Esophagus (tissue), 2 donors: ENCODE results near the gene PARP15. TPM values are rescaled to one million over a fixed set of nuclear protein-coding genes. Genes with fewer than 3 reads are reported as not detected.
"Not testable (repeated sequence)": the region's sequence is repeated elsewhere in the genome, so short reads cannot be mapped to it uniquely, and the experiment has no call there.

Experiments
- H3K27ac ChIP-seq, 2 donors: one replicate each; pipeline ENCODE4 v1.5.1; 2013; ENCODE audit warnings: low read depth in 2 of 2, mild to moderate bottlenecking in 2 of 2, inconsistent platforms in 1 of 2, low read length in 1 of 2, moderate library complexity in 1 of 2
- H3K27me3 ChIP-seq, 2 donors: one replicate each; pipeline ENCODE4 v1.6.1; 2013; ENCODE audit warnings: low read length in 2 of 2, control low read depth in 1 of 2, mild to moderate bottlenecking in 1 of 2; ENCODE audit not compliant: insufficient read depth in 2 of 2, control insufficient read depth in 1 of 2
- H3K36me3 ChIP-seq, 2 donors: one replicate each; pipeline ENCODE4 v1.6.1; 2013; ENCODE audit warnings: low read length in 1 of 2; ENCODE audit not compliant: control insufficient read depth in 2 of 2, insufficient read depth in 2 of 2
- H3K4me1 ChIP-seq, 2 donors: one replicate each; pipeline ENCODE4 v1.6.1; 2013; ENCODE audit warnings: low read length in 1 of 2; ENCODE audit not compliant: control insufficient read depth in 2 of 2, insufficient read depth in 2 of 2
- H3K4me3 ChIP-seq, 2 donors: one replicate each; pipeline ENCODE4 v1.5.1; 2013; ENCODE audit warnings: low read length in 2 of 2, mild to moderate bottlenecking in 2 of 2, low read depth in 1 of 2, moderate library complexity in 1 of 2
- H3K9me3 ChIP-seq, 2 donors: one replicate each; pipeline ENCODE4 v1.6.1; 2013; ENCODE audit warnings: mild to moderate bottlenecking in 2 of 2, low read depth in 1 of 2, low read length in 1 of 2, moderate library complexity in 1 of 2; ENCODE audit not compliant: control insufficient read depth in 2 of 2, insufficient read depth in 1 of 2
- WGBS, 2 donors: extraction: QIAGEN DNeasy Blood & Tissue Kit; methylation state at CpG; one replicate each; pipeline ENCODE4 v1.1.7; 2013; 5-methylcytosine and 5-hydroxymethylcytosine counted together
- polyA plus RNA-seq, 2 donors: library from polyadenylated mRNA; stranded (reverse); fragments of 200-250 nt; gene quantifications; one replicate each; pipeline ENCODE4 v1.2.3, GENCODE V29; 2013
- donor health status: healthy with polysubstance abuse.
- donor health status: Bipolar disorder and iron deficiency.

The PARP15 gene
- polyA plus RNA-seq, 2 donors, result 0.46 to 0.94 TPM

GRCh38 chr3:122646146-122646988, 68.9 kb downstream of the PARP15 start:
- no peaks in the 10 kb centered on the region for H3K36me3 ChIP-seq
- no peaks in the 10 kb centered on the region for H3K4me1 ChIP-seq
- no peaks in the 10 kb centered on the region for H3K9me3 ChIP-seq
- H3K4me3 ChIP-seq, result no peak overlapping the region
- no peak overlapping the region for H3K27ac ChIP-seq
- no peaks in the 10 kb centered on the region for H3K27me3 ChIP-seq
- WGBS, 2 donors, result 58 to 69% methylated on average over 5 of the region's 5 CpGs

GRCh38 chr3:122651233-122651907, 73.9 kb downstream of the PARP15 start:
- H3K9me3 ChIP-seq, H3K4me3 ChIP-seq, H3K27ac ChIP-seq, H3K27me3 ChIP-seq, H3K36me3 ChIP-seq, H3K4me1 ChIP-seq: not testable (repeated sequence)
- 65 to 69% methylated on average over 11 of the region's 11 CpGs for WGBS, 2 donors

GRCh38 chr3:122651962-122652361, 74.5 kb downstream of the PARP15 start:
- WGBS, 2 donors, result 83 to 85% methylated on average over 6 of the region's 6 CpGs
- H3K27ac ChIP-seq, H3K4me3 ChIP-seq: not testable (repeated sequence)

GRCh38 chr3:122658336-122658735, 80.9 kb downstream of the PARP15 start:
- H3K27me3 ChIP-seq, H3K4me1 ChIP-seq, H3K27ac ChIP-seq, H3K9me3 ChIP-seq, H3K36me3 ChIP-seq, H3K4me3 ChIP-seq: not testable (repeated sequence)
- 91 to 95% methylated on average over 4 of the region's 4 CpGs for WGBS, 2 donors

More at GRCh38 chr3:122651962-122652361, 74.5 kb downstream of the PARP15 start:
- not testable (repeated sequence) for H3K27me3 ChIP-seq, H3K4me1 ChIP-seq, H3K36me3 ChIP-seq, H3K9me3 ChIP-seq

- Histone ChIP-seq H3K4me1 (no peaks in the 10 kb centered on the region), H3K36me3 (no peaks in the 10 kb centered on the region), H3K4me3 (no peak overlapping the region), H3K27me3 (no peaks in the 10 kb centered on the region), H3K9me3 (peaks cover 0 to 2% of the 10 kb centered on the region in 2 donors), H3K27ac (no peak overlapping the region)
- 58% methylated on average over 14 of the region's 14 CpGs for WGBS, 2 donors
Measured at GRCh38 chr3:122660297-122660974, 83.0 kb downstream of the PARP15 start.

GRCh38 chr3:122661633-122662032, 84.2 kb downstream of the PARP15 start:
- Histone ChIP-seq H3K4me1 (no peaks in the 10 kb centered on the region), H3K27me3 (no peaks in the 10 kb centered on the region), H3K27ac (no peak overlapping the region), H3K9me3 (peaks cover 0 to 2% of the 10 kb centered on the region in 2 donors), H3K4me3 (no peak overlapping the region), H3K36me3 (no peaks in the 10 kb centered on the region)
- 74 to 81% methylated on average over 13 of the region's 13 CpGs for WGBS, 2 donors

- H3K9me3 ChIP-seq, result peaks cover 0 to 2% of the 10 kb centered on the region in 2 donors
- WGBS, 2 donors, result 63 to 65% methylated on average over 2 of the region's 2 CpGs
- no peaks in the 10 kb centered on the region for H3K4me1 ChIP-seq
- no peak overlapping the region for H3K4me3 ChIP-seq
- H3K36me3 ChIP-seq, result no peaks in the 10 kb centered on the region
- H3K27me3 ChIP-seq, result no peaks in the 10 kb centered on the region
- H3K27ac ChIP-seq, result no peak overlapping the region
Measured at GRCh38 chr3:122662505-122662904, 85.1 kb downstream of the PARP15 start.

GRCh38 chr3:122665226-122665786, 87.9 kb downstream of the PARP15 start:
- Histone ChIP-seq H3K4me1 (no peaks in the 10 kb centered on the region), H3K9me3 (peaks cover 0 to 2% of the 10 kb centered on the region in 2 donors), H3K4me3 (no peak overlapping the region), H3K36me3 (no peaks in the 10 kb centered on the region), H3K27ac (no peak overlapping the region), H3K27me3 (no peaks in the 10 kb centered on the region)
- 72 to 74% methylated on average over 4 of the region's 4 CpGs for WGBS, 2 donors

GRCh38 chr3:122665881-122666280, 88.4 kb downstream of the PARP15 start:
- Histone ChIP-seq H3K27ac (no peak overlapping the region), H3K4me1 (no peaks in the 10 kb centered on the region), H3K36me3 (no peaks in the 10 kb centered on the region), H3K27me3 (no peaks in the 10 kb centered on the region), H3K9me3 (no peaks in the 10 kb centered on the region), H3K4me3 (no peak overlapping the region)
